Amniotic epithelial cell (primary cell): Measurements from ENCODE around the gene ADARB1.
"Not testable (repeated sequence)": the region's sequence is repeated elsewhere in the genome, so short reads cannot be mapped to it uniquely, and the experiment has no call there.

Source experiments
- DNase-seq: peaks from one replicate; pipeline ENCODE4 v3.0.0-alpha.2; 2010; ENCODE audit warnings: low read depth

ADARB1 gene

GRCh38 chr21:45074048-45074817 is at the start of gene ADARB1:
Gene ADARB1, plus strand, starts transcription at chr21:45074580. Its CDS starts 97,077 bp downstream, at chr21:45171657.
- peak; percentile 47 for DNase-seq

GRCh38 chr21:45026066-45026745 is 48.2 kb upstream of the ADARB1 start:
- no peak for DNase-seq

GRCh38 chr21:45026826-45027225 is 47.6 kb upstream of the ADARB1 start:
- DNase-seq: no peak

GRCh38 chr21:45027241-45028196 is 46.9 kb upstream of the ADARB1 start:
- DNase-seq: no peak

GRCh38 chr21:45028645-45029044 is 45.7 kb upstream of the ADARB1 start:
- not testable (repeated sequence) for DNase-seq

- DNase-seq: peak; percentile 28
Observed at GRCh38 chr21:45029298-45029947, 45.0 kb upstream of the ADARB1 start.

- DNase-seq: no peak
Observed at GRCh38 chr21:45029948-45030681, 44.3 kb upstream of the ADARB1 start.

GRCh38 chr21:45030682-45031570 is 43.5 kb upstream of the ADARB1 start:
- DNase-seq: no peak

GRCh38 chr21:45031571-45032191 is 42.7 kb upstream of the ADARB1 start:
- no peak for DNase-seq

- DNase-seq: no peak
Observed at GRCh38 chr21:45032332-45032731, 42.0 kb upstream of the ADARB1 start.

- DNase-seq: no peak
Observed at GRCh38 chr21:45032977-45033710, 41.2 kb upstream of the ADARB1 start.

- peak; percentile 60 for DNase-seq
Observed at GRCh38 chr21:45033791-45034555, 40.4 kb upstream of the ADARB1 start.

- no peak for DNase-seq
Observed at GRCh38 chr21:45034556-45035476, 39.6 kb upstream of the ADARB1 start.

- no peak for DNase-seq
Observed at GRCh38 chr21:45035477-45035848, 38.9 kb upstream of the ADARB1 start.

- DNase-seq: no peak
Observed at GRCh38 chr21:45036630-45037029, 37.8 kb upstream of the ADARB1 start.

- no peak for DNase-seq
Observed at GRCh38 chr21:45037986-45038385, 36.4 kb upstream of the ADARB1 start.
